ENCODE results near the gene SNX24. TPM values are rescaled to one million over a fixed set of nuclear protein-coding genes. Genes with fewer than 3 reads are reported as not detected.

The SNX24 gene
- total RNA-seq, 1 experiment from 2014 or later = 27.2 TPM

GRCh38 chr5:123012321-123012720 lies 166.9 kb downstream of the SNX24 start:
- DNase-seq (ENCODE audit: low read depth) = no peak

DNA sequence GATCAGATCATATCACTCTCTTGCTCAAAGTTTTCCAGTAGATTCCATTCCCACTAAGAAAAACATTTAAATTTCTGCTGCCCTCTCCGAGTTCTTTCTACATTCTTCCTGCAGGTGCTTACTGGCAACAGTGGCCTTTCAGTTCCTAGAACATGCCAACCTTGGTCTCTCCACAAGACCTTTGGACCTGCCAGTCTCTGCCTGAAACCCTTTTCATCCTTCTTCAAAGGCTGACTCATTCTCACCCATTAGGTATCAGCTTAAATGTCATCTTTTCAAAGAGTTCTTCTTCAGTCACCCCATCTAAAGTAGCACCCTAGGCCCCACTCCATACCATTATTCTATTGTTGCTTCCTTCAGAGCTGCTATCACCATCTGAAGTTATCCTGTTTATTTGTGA lies 169.3 kb downstream of the SNX24 start:
- no peak for DNase-seq (ENCODE audit: low read depth)

DNA sequence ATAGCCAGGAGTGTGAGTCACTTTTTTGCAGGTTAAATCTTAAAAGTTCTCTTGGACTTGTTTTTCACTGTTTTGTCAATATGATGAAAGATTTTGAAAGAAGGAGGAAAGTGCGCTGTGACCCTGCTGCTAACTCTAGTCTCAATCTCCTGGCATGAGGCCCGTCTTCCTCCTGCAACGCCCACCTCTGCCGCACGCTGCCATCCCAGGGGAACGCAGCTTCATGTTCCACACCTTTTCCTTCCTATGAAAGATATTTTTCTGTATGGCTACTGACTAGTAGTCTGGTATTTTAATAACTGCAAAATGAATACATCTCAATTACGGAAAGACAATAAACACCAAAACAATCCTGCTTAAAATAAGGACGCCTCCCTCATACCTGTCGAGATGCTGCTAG lies 182.8 kb downstream of the SNX24 start:
- DNase-seq (ENCODE audit: low read depth) = no peak

GRCh38 chr5:123033157-123033671 lies 187.8 kb downstream of the SNX24 start:
- peak; percentile 24 for DNase-seq (ENCODE audit: low read depth)

DNA sequence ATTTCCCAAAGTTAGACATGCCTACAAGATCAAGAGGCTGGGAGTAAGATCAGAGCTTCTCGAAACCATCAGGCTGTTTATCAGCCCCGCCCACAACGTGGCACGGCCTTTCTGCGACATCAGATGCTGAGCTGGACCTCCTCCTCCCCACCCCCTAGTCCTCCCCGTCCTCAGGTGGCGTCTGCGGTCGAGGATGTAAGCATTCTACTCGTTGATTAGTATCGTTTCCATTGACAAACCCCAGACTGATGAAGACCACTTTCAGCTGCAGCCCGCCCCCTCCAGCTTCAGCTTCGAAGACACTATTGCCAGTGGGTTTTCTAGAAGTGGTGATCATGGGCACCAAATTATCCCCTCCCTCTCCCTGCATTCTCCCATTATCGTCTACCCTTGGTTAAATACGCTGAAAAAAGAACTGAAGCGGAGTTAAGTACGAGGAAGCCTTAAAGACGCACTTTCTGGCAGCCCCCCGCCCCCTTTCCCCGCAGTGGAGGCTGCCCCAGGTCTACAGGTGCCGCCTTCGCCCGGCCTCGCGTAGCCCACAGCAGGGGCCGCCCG lies 190.0 kb downstream of the SNX24 start:
- no peak for DNase-seq (ENCODE audit: low read depth)

DNA sequence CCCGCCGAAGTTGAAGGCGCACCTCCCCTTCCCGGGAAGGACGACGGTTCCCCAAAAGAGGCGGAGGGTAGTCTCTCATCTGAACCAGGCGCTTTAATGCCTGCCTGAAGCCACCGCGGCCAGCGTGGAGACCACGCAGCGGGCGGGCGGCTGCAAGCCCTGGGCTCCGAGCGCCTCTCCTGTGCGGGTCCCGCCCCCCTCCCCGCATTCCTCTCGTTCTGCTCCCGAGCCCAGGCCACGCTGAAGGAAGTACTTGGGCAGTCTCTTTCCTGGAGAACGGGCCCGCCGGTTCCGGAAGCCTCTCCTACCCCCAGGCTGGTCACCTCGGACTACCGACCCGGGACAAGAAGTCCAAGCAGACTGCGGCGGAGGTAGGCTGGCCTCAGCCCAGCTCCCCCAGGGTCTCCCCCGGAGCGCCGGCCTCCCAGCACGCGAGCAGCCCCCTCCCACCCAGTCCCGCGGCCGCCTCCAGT lies 190.5 kb downstream of the SNX24 start:
- peak; percentile 56 for DNase-seq (ENCODE audit: low read depth)

DNA sequence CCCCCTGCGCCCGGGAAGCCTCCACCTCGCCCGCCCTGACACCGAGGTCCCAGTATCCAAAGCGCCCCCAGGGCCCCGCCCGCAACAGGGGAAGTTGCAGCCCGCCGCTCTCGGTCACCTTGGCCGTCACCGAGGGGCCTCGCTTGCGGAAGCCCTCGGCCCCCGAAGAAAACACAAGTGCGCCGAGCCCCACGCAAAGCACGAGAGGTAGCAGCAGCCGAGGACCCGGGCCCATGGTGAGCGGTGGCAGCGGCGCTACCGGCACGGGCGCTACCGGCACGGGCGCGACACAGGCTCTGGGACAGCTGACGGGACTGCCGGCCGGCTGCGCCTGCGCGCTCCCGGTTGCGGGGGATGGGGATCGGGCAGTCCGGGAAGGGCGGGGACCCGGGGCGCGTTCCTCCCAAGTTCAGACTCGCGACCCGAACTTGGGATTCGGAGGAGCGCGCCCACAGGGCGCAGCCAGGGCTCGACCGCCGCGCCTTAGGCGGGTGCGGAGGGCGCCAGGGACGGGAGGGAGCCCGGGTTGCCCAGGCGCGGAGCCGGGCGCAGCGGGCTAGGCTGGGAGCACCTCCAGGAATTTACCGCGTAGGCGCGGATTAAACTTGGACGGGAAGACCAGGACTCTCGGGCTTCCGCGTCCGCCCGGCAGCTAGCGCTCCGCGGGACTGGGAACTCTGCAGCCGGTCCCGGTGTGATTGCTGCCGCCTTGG lies 191.1 kb downstream of the SNX24 start, which contains the start of gene PPIC:
TSS of gene PPIC (minus strand) at position 335 of the 713 bp plus-strand sequence. CDS start at position 235, 100 bp downstream.
- DNase-seq (ENCODE audit: low read depth) = peak; percentile 83

DNA sequence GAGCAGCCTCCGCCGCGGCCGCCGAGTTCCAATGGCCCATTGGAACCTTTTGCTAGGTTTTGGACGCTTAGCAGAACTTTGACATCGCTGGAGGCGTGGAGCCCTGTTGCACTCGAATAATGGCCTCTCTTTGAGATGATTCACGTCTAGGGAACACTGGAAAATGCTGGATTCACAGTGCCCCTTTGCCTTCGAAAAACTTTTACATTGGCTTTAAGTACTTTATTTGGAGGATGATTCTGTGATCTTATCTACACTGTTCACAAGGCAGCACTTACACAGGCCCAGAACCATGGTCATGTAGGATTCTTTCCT lies 191.6 kb downstream of the SNX24 start:
- DNase-seq (ENCODE audit: low read depth) = no peak

DNA sequence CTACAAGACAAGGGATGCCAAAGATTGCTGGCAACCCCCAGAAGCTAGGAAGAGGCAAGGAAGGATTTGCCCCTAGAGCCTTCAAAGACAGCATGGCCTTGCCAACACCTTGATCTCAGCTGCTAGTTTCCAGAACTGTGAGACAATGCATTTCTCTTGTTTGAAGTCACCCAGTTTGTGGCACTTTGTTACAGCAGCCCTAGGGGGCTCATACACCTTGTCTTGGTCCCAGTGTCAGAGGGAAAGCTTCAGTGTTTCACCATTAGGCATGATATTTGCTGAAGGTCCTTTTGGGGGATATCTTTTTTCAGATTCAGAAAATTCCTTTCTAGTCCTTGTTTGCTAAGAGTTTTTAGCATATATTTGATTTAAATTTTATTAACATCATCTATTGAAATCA lies 194.3 kb downstream of the SNX24 start:
- no peak for DNase-seq (ENCODE audit: low read depth)

- DNase-seq (ENCODE audit: low read depth) = no peak
Observed at GRCh38 chr5:123044926-123045617, 199.7 kb downstream of the SNX24 start.

DNA sequence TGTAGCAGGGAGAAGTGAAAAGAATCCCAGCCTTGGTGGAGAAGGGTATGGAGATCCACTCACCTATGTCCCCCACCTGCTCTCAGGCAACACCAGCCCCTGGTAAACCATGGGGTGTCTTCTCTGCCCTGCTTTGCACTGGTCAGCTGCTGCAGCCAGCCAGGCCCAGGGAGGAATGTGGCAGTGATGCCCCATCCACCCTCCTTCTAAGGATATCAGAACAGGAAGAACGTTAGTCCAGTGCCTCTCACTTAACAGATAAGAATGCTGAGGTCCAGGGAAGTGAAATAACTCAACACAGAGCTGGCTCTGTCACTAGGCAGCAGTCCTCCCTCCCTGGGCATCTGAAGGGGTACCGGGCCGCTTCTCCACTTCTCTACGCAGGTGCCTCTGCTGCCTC lies 200.8 kb downstream of the SNX24 start:
- no peak for DNase-seq (ENCODE audit: low read depth)

GRCh38 chr5:123047706-123048105 lies 202.3 kb downstream of the SNX24 start:
- peak; percentile 7 for DNase-seq (ENCODE audit: low read depth)

DNA sequence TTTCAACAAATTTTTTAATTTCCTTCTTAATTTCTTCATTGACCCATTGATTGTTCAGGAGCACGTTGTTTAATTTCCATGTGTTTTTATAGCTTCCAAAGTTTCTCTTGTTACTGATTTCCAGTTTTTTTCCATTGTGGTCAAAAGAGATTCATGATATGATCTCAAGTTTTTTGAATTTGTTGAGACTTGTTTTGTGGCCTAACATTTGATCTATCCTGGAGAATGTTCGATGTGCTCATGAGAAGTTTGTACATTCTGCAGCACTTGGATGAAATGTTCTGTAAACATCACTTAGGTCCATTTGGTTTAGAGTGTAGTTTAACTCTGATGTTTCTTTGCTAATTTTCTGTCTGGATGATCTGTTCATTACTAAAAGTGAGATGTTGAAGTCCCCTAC lies 205.8 kb downstream of the SNX24 start:
- no peak for DNase-seq (ENCODE audit: low read depth)

Other genes with a start within 250 kb of the SNX24 start
- 54.6 and 75.2 TPM in 2 replicates for gene SNX2, start 70.5 kb upstream of the SNX24 start, total RNA-seq (2014; rRNA removed; shearing (Covaris generic))
- 74.2 and 139 TPM in 2 replicates for gene PPIC, start 191.1 kb downstream of the SNX24 start, total RNA-seq (2014; rRNA removed; shearing (Covaris generic))
- 0.05 and 0.30 TPM in 2 replicates for gene PRDM6, start 243.6 kb downstream of the SNX24 start, total RNA-seq (2014; rRNA removed; shearing (Covaris generic))

Measured in M059J (cell line).